Vagina (tissue), 2 donors: ENCODE measurements around the gene NRGN.

Experiments
- CTCF ChIP-seq, 3 experiments: fragments of 450-650 bp in 2 of 3; fragments of 200-600 bp in 1 of 3; sonication (generic) in 1 of 3; IDR thresholded peaks; one replicate each; pipeline ENCODE4 v1.5.1; 2017 to 2019; ENCODE audit warnings: antibody characterized with exemption in 3 of 3, mild to moderate bottlenecking in 2 of 3, moderate library complexity in 2 of 3
- POLR2A ChIP-seq, 2 donors: fragments of 450-650 bp; IDR thresholded peaks; one replicate each; pipeline ENCODE4 v1.6.1; 2017; ENCODE audit warnings: antibody characterized with exemption in 2 of 2, mild to moderate bottlenecking in 2 of 2, moderate library complexity in 2 of 2
- POLR2AphosphoS5 ChIP-seq, 2 donors: sonication (generic); formaldehyde crosslinking; IDR thresholded peaks; one replicate each; pipeline ENCODE4 v1.9.0; 2017; ENCODE audit warnings: antibody characterized with exemption in 2 of 2, mild to moderate bottlenecking in 2 of 2, low read depth in 1 of 2; ENCODE audit not compliant: insufficient read depth in 1 of 2

- TF ChIP-seq CTCF (IDR thresholded peaks at IDR 0.05): no peak
- TF ChIP-seq POLR2A (IDR thresholded peaks at IDR 0.05): no peak
- no peak for TF ChIP-seq POLR2AphosphoS5 (IDR thresholded peaks at IDR 0.05; ENCODE audit: insufficient read depth in 1 of 2, low read depth in 1 of 2)
Measured at GRCh38 chr11:124754710-124755109, 15.0 kb downstream of the NRGN start.
